ENCODE results near the gene JAZF1.

Gene JAZF1

DNA sequence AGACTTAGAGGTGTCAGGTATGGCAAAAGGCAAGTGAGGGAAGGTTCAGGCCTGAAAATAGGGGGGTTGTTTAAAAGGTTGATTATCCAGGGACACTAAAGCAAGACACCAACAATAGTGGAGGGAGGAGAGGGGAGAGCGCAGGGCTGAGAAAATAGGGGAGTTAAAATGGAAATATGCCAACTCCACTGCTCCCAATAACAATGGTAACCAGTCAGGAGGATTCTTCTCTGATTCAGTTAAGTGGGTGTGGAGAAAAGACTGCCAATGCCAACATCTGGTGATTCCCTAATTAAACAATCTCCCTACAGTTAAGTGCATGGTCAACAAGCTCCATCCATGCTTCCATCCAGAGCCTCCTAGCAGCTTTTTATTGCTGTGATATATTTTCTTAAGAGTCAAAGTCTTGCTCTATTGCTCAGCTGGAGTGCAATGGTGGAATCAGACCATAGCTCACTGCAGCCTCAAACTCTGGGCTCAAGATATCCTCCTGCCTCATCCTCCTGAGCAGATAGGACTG, 183.3 kb downstream of the JAZF1 start:
- H3K9me3 ChIP-seq (ENCODE audit: low read length): no peaks in the 10 kb centered on the region
- no peak overlapping the region for H2AFZ ChIP-seq (ENCODE audit: low read length)
- H3K4me2 ChIP-seq (ENCODE audit: low read length): no peak overlapping the region
- no peaks in the 10 kb centered on the region for H3K36me3 ChIP-seq (ENCODE audit: insufficient read depth, low read length)
- peaks cover 14% of the 10 kb centered on the region for H3K4me1 ChIP-seq (ENCODE audit: insufficient read depth, low read length, severe bottlenecking)
- H3K9me2 ChIP-seq (ENCODE audit: low read depth, low read length): no peaks in the 10 kb centered on the region
- no peak overlapping the region for H3K4me3 ChIP-seq (ENCODE audit: low read depth, low read length, poor library complexity, severe bottlenecking)
- no peaks in the 10 kb centered on the region for H3F3A ChIP-seq (ENCODE audit: insufficient read depth, low read length)
- H3K79me2 ChIP-seq (ENCODE audit: insufficient read depth, low read length): no peaks in the 10 kb centered on the region
- no peaks in the 10 kb centered on the region for H3K27me3 ChIP-seq (ENCODE audit: insufficient read depth, low read length)
- no peak overlapping the region for H3K27ac ChIP-seq (ENCODE audit: low read depth, low read length, poor library complexity, severe bottlenecking)
- H3K9ac ChIP-seq (ENCODE audit: low read length): no peak overlapping the region
- TF ChIP-seq, protein P1, sequence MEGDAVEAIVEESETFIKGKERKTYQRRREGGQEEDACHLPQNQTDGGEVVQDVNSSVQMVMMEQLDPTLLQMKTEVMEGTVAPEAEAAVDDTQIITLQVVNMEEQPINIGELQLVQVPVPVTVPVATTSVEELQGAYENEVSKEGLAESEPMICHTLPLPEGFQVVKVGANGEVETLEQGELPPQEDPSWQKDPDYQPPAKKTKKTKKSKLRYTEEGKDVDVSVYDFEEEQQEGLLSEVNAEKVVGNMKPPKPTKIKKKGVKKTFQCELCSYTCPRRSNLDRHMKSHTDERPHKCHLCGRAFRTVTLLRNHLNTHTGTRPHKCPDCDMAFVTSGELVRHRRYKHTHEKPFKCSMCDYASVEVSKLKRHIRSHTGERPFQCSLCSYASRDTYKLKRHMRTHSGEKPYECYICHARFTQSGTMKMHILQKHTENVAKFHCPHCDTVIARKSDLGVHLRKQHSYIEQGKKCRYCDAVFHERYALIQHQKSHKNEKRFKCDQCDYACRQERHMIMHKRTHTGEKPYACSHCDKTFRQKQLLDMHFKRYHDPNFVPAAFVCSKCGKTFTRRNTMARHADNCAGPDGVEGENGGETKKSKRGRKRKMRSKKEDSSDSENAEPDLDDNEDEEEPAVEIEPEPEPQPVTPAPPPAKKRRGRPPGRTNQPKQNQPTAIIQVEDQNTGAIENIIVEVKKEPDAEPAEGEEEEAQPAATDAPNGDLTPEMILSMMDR (IDR thresholded peaks at IDR 0.05; ENCODE audit: low read length): no peak
- TF ChIP-seq EZH2 (IDR thresholded peaks at IDR 0.05; ENCODE audit: borderline replicate concordance, low read length): no peak
- H4K20me1 ChIP-seq (ENCODE audit: insufficient read depth, low read length): no peaks in the 10 kb centered on the region

DNA sequence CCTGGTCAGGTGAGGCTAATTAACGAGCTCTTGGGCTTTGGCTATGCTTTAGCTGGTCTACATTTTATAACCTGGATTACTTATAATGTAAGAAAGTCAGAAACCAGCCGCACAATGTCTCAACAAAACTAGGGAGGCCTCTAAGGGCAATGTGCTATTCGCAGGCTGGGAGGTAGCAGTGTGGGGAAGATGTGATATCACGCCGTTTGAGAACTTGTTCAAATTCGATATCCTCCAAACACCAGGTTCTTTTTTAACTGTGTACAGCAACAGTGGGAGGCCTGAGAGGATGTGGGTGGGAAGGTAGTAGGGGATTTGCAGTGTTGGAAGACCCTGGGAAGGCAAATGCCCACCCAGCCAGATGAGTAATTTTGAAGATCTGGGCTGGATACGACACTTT, 184.5 kb downstream of the JAZF1 start:
- H3K4me2 ChIP-seq (ENCODE audit: low read length): no peak overlapping the region
- no peaks in the 10 kb centered on the region for H3K79me2 ChIP-seq (ENCODE audit: insufficient read depth, low read length)
- H3K27me3 ChIP-seq (ENCODE audit: insufficient read depth, low read length): no peaks in the 10 kb centered on the region
- no peak overlapping the region for H3K9ac ChIP-seq (ENCODE audit: low read length)
- H3K9me3 ChIP-seq (ENCODE audit: low read length): no peaks in the 10 kb centered on the region
- H3K27ac ChIP-seq (ENCODE audit: low read depth, low read length, poor library complexity, severe bottlenecking): no peak overlapping the region
- no peak overlapping the region for H2AFZ ChIP-seq (ENCODE audit: low read length)
- no peak overlapping the region for H3K4me3 ChIP-seq (ENCODE audit: low read depth, low read length, poor library complexity, severe bottlenecking)
- H3K4me1 ChIP-seq (ENCODE audit: insufficient read depth, low read length, severe bottlenecking): peaks cover 15% of the 10 kb centered on the region
- no peaks in the 10 kb centered on the region for H3K9me2 ChIP-seq (ENCODE audit: low read depth, low read length)
- no peaks in the 10 kb centered on the region for H4K20me1 ChIP-seq (ENCODE audit: insufficient read depth, low read length)
- TF ChIP-seq, protein P1 (IDR thresholded peaks at IDR 0.05; ENCODE audit: low read length): no peak
- no peaks in the 10 kb centered on the region for H3F3A ChIP-seq (ENCODE audit: insufficient read depth, low read length)
- H3K36me3 ChIP-seq (ENCODE audit: insufficient read depth, low read length): no peaks in the 10 kb centered on the region

DNA sequence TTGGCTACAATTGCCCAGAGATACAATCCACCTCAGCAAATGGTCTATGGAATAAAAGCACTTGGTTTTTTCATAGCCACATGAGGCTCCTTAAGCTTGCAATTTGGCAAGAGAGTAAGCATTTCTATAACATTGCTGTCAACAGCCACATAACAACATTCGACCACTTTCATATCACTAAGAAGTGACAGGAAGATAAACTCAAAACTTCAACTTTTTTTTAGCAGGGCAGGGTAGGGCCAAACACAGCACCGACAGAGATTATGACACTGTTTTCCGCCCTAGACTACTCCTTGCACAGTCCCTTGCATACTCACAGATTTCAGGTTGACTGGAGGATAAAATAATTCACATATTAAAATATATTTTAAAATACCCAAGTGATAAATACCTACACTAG, 185.4 kb downstream of the JAZF1 start:
- no peak overlapping the region for H3K27ac ChIP-seq (ENCODE audit: low read depth, low read length, poor library complexity, severe bottlenecking)
- H3F3A ChIP-seq (ENCODE audit: insufficient read depth, low read length): no peaks in the 10 kb centered on the region
- no peaks in the 10 kb centered on the region for H3K9me3 ChIP-seq (ENCODE audit: low read length)
- no peaks in the 10 kb centered on the region for H3K79me2 ChIP-seq (ENCODE audit: insufficient read depth, low read length)
- H3K9me2 ChIP-seq (ENCODE audit: low read depth, low read length): no peaks in the 10 kb centered on the region
- no peak overlapping the region for H3K4me3 ChIP-seq (ENCODE audit: low read depth, low read length, poor library complexity, severe bottlenecking)
- TF ChIP-seq, protein P1 (IDR thresholded peaks at IDR 0.05; ENCODE audit: low read length): no peak
- TF ChIP-seq EZH2 (IDR thresholded peaks at IDR 0.05; ENCODE audit: borderline replicate concordance, low read length): no peak
- H3K9ac ChIP-seq (ENCODE audit: low read length): no peak overlapping the region
- H2AFZ ChIP-seq (ENCODE audit: low read length): no peak overlapping the region
- H3K4me2 ChIP-seq (ENCODE audit: low read length): no peak overlapping the region
- H3K27me3 ChIP-seq (ENCODE audit: insufficient read depth, low read length): no peaks in the 10 kb centered on the region
- no peaks in the 10 kb centered on the region for H4K20me1 ChIP-seq (ENCODE audit: insufficient read depth, low read length)
- no peaks in the 10 kb centered on the region; the same call in 1 of the 2 replicates for H3K36me3 ChIP-seq (ENCODE audit: insufficient read depth, low read length)
- H3K4me1 ChIP-seq (ENCODE audit: insufficient read depth, low read length, severe bottlenecking): peaks cover 15% of the 10 kb centered on the region

Data from OCI-LY1 (cell line).